ENCODE results near the gene UST. TPM values are rescaled to one million over a fixed set of nuclear protein-coding genes. Genes with fewer than 3 reads are reported as not detected.
"Not testable (repeated sequence)": the region's sequence is repeated elsewhere in the genome, so short reads cannot be mapped to it uniquely, and the experiment has no call there.

The UST gene
- total RNA-seq, 1 experiment from 2014 or later: 14.0 TPM

DNA sequence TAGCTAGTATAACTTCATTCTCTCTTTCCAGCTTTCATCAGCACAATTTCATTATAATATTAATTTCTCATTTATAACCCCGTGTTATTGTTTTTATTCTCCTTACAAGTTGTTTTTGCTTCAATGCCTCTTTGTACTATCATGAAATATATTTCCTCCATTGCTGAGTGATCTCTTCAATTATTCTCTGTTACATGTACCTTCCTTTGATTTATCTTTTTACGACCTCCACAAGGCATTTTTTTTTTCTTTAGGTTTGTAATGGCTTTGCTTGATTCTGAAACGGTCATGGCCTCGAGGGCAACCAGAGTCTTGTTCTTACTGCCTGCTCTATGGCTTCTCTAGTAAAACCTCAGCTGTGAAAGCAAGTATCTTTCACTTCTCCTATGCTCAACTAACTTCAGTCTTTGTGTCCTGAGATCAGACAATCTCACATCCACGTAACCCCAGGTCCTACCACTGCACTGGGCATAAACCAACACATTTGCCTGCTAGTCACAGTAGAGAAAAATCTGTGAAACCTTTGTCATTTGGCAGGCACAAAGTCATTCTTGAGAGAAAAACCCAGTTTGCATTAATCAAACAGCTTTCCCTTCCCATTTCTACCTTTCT, 119.9 kb downstream of the UST start:
- DNase-seq (ENCODE audit: low read depth): no peak

DNA sequence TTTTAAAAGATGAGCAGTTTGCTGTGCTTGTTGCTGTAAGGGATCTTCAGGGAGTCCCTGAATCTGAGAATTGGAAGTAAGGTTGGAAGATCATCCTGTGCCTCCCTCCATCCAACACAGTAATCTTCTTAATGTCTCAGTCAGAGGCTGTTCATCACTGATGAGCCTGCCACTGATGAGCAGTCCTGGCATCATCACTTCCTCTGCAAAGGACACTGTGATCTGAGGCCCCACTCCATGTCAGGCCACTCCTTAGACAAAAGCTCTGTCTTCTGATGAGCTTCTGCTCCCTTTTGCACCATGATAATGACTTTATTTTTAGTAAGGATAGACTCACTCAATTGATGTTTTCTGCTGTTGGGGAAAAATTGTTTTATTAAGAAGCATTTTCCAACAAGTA, 121.0 kb downstream of the UST start:
- peak; percentile 62 for DNase-seq (ENCODE audit: low read depth)

DNA sequence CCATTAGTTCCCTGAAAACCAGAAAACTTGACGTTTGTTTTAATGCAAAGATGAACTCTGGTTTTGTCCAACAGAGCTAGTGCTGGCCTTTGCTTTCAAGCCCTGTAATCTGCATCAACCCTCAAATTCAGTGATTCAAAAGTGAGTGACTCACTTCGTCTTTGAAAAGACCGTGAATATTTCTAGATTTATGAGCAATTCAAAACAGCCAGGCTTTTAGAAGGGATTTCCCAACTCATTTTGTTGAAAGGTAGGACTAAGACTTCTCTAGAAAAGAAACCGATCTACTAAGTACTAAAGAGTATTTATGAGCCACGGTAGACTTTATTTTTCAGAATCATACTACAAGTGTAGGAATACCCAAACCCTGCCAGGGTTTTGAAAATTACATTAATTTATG, 121.5 kb downstream of the UST start:
- peak; percentile 79 for DNase-seq (ENCODE audit: low read depth)

DNA sequence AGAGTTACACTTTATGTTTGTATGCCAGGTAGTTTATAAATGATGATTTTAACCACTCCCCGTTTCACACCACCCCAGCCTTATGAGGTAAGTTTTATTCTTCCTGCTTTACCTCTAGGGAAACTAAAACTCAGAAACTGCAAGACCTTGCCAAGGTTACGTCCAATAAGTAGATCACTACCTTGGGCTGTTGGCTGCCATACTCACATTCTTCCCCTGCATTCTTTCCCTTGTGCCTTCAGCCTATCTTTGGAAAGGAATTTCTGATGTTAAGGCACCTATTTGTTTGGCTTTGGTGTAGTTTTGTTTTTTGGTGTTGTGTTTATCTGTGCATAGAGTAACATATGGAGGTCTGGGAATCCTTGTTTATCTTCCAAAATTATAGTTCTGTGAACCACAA, 122.1 kb downstream of the UST start:
- no peak for DNase-seq (ENCODE audit: low read depth)

DNA sequence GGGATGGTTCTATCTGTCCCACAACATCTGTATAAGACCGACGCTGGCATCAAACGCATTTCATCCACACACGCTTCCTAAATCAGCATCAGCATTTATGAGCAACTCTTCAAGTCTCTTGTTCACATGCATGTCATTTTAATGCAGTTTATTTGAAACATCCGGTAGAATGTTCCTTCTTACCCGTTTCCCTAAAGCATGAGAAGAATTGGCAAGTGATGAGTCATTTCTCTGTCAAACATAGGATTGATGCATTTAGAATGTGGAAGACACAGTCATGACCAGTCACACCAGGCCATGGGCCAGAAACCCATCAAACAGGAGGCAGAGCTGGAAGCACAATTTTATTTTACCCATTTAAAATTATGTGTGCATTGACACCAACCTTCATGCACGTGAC, 122.8 kb downstream of the UST start:
- DNase-seq (ENCODE audit: low read depth): peak; percentile 97

DNA sequence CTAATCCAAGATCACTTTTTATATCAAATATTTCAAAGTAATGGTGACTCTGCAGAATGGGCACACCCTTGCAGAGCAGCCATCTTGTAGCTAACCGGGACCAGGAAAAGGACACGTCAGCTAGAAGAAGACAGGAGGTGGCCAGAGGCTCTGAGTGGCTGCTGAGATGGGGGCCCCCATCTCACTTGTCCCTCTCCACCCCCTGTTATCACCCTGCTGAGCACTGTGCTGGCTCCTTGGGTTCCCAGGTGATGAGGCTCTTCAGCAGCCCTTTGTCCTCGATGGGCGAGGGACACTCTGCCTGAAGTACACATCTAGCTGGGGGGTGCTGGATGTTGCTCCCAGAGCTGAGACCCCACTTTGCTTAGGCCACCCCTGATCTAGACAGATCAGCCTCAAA, 126.3 kb downstream of the UST start:
- DNase-seq (ENCODE audit: low read depth): no peak

DNA sequence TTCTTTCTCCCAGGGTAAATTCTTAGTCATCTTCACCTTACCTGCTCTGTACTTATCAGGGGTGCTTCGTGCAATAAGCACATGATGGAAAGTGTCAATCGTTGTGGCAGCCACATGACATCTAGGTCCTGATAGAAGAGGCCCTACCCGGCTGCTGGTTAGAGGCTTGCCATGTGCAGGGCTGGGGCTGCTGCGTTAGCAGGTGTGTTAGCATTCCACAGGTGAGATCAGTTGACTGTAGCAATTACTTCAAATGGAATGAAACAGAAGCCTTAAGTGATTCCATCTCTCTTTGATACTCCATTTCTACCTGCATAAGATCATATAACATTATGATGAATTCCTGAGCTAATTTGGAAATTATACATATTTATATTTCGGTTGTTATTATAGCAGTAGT, 127.0 kb downstream of the UST start:
- DNase-seq (ENCODE audit: low read depth): no peak

DNA sequence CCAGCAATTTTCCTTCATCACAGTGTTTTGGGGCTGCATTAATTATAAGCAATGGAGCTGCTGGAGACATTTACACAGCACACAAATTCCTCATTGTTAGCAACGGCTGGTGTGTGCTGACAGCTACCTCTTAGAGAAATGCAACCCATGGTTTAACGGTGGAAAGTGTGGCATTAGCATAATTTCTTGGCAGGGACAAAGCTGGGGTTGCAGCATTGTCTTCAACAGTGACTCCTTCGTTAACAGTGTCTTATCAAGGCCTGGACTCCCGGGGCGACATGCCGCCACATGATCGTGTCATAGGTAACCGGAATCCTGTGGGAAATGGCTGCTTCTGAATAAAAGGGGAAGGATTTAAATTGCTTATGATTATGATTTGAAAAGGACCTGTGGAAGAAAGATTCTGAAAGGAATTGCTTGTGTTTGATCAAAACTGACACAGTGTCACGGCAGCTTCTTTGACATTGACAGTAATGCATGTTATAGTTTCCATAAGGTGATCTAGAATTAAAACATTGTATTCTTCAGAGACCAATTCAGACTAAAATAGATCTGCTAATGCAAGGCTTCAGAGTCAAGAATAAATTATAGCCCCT, 128.0 kb downstream of the UST start:
- no peak for DNase-seq (ENCODE audit: low read depth)

DNA sequence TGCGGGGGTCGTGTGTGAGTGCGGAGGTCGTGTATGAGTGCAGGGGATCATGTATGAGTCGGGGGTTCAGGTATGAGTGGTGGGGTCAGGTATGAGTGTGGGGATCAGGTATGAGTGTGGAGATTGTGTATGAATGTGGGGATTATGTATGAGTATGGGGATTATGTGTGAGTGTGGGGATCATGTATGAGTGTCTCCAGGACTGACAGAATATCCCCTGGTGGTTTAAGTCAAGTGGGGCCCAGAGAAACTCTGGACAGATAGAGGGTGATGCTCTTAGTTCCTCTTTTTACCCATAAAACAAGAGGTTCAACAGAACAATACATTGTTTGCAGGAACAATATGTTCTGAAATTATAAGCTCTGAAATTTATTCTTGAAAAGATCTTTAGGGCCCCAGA, 131.9 kb downstream of the UST start:
- DNase-seq (ENCODE audit: low read depth): no peak

DNA sequence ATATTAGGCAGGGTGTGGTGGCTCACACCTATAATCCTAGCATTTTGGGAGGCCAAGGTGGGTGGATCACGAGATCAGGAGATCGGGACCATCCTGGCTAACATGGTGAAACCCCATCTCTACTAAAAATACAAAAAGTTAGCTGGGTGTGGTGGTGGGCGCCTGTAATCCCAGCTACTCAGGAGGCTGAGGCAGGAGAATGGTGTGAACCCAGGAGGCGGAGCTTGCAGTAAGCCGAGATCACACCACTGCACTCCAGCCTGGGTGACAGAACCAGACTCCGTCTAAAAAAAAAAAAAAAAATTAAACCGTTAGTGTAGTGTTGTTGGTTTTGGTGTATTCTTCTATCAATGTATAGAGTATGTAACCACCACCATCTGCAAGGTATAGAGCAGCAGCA, 133.9 kb downstream of the UST start:
- DNase-seq (ENCODE audit: low read depth): not testable (repeated sequence)

DNA sequence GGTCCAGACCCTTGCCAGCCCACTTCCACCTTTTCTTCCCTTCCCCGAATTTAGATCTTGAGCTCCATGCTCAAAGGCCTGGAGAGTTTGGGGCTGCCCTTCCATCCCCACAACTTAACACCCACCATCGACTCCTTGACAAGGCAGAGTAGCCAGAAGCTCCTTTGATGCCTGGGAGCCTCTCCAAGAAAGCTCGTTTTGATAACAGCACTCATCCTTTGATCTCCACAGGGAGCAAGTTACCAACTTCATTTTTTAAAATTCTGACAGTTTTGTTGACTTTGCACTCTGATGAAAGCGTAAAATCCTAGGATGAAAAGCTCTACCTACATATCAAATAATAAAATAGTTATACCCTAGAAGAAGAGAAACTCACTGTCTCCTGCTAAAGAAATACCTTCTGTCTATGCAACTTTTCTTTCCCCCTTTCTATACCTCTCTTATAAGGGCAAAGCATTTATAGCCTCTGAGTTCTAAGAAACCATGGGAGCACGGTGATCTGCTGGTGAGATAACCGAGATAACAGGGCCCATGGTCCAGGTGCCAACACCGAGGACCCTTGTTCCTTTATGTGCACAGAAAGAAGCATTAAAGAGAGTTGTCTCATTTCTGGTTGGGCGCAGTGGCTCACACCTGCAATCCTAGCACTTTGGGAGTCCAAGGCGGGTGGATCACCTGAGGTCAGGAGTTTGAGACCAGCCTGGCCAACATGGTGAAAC, 134.9 kb downstream of the UST start:
- DNase-seq (ENCODE audit: low read depth): no peak

DNA sequence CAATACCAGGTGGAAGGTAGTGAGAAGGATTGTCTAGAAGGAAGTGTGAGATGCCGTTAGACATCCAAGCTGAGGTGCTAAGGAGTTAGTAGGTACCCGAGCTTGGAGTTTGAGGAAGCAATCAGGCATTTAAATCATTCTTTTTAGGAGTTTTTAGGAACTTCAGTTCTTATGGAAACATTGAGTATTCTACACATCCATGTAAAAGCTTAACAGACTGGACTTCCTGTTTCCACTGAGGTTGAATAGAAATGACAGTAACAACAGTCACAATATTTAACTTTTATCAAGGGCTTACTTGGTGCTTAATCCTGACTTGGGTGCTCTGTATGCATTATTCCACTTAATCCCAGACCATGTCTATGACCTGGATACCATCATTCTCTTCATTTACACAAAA, 136.4 kb downstream of the UST start:
- DNase-seq (ENCODE audit: low read depth): no peak

DNA sequence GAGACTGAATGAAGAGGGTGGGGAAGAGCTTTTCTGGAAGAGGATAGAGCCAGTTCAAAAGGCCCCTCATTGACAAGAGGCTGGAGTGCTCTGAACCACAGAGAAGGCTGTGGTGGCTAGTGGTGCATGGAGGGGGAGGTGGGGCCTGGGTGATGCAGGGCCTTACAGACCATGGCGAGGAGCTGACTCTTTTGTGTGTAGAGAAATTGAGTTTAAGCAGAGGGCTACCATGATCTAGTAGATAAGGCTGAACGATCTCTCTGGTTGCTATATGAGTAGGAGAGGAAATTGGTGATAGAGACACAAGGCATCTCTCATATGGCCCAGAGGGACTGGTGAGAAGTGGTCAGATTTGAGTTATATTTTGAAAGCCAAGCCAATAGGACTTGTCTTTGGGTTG, 137.6 kb downstream of the UST start:
- DNase-seq (ENCODE audit: low read depth): no peak

DNA sequence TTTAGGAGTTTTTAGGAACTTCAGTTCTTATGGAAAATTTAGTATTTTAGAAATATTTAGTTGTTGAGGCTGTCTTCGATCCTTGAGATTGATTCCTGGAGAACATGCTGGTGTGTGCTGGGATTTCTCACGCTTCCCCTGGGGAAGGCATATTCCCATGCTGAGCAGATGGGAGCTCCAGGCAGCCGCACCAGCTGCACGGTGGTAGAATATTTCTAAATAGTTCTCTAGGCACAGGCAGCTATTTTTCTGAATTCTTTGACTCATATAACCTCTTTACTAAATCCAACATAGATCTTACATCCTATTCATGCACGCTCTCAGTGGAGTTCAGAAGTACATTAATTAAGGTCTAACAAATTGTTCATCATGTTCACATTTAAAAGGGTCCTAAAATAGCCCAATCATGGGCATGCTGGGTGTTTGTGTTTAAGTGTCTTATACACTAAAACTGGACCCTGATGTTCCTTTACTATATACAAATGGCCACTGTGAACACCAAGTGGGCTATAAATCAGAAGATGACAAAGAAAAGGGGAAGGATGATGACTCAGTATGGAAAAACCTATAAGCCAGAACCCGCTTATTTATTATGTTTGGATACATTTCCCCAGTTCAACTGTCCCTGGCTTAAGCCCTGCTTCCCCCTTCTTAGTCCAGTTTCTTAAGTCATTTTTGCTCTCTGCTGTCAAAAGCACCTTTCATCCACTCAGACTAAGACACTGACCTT, 138.5 kb downstream of the UST start:
- DNase-seq (ENCODE audit: low read depth): peak; percentile 85

DNA sequence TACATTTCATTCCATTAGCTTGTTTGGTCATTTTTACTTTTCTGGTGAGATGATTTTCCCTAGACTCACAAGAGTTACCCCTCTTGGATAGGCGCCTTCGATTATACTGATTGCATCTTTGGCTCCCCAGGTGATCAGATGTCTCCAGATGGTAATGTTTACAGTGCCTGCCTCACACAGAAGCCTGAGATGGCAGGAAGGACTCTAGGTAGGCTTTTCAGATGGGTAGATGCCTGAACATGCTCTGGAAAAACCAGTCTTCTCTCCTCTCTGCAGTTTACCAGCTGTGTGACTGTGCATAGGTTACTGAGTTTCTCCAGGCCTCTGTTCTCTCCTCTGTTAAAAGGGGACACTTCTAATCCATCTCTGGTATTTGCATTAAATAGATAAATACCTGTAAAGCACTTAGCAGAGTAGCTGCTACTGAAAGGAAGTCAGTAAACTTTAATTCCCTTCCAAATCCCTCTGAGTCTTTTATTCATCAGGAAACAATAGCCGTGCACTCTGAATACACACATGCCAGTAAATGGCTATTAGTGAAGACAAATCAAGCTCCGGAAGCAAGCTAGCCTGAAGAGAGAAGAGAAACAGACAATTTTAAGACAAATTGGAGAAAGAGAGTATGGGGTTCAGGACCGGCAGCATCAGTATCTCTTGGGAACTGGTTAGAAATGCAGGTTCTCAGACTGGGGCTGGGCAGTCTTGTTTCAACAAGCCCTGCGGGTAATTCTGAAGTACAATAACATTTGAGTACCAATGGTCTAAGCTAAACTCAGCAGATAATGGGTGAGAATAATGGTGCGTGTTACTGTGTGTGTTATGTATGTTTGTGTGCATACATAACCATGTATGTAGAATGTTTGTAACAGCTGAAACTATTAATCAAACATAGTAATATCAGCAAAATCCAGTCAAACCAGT, 139.4 kb downstream of the UST start:
- no peak for DNase-seq (ENCODE audit: low read depth)

DNA sequence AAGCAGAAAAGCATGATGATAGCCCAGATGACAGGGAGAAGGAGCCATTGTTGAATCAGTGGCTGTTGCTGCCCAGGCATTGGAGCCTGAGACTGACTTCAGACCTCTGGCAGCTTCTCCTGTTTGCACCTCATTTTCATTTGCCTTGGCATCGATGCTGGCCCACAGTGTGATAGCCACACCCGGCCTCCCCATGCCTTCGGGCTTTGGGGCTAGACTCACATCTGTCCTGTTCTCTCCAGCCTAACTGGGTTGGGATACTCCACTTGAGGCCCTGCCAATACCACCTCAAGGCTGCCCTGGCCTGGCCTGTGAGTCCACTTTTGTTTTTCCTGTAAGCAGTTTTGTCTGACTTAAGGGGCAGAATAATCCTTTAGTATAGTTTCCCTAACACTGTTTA, 140.4 kb downstream of the UST start:
- DNase-seq (ENCODE audit: low read depth): no peak

DNA sequence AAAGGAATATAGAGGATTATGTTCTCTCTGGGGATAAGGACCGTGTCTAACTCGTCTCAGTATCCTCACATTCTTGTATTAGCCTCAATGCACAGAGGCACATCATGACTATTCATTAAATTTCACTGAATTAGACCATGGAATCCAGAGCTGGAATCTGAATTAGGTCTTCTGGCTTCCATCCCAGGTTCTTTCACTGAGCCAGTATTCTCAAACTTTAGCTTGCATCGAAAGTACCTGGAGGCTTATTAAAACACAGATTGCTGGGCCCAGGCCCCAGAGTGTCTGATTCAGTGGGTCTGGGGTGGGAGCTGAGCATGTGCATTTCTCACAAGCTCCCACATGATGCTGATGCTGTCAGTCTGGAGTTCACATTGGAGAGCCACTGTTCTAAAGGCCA, 142.0 kb downstream of the UST start:
- no peak for DNase-seq (ENCODE audit: low read depth)

DNA sequence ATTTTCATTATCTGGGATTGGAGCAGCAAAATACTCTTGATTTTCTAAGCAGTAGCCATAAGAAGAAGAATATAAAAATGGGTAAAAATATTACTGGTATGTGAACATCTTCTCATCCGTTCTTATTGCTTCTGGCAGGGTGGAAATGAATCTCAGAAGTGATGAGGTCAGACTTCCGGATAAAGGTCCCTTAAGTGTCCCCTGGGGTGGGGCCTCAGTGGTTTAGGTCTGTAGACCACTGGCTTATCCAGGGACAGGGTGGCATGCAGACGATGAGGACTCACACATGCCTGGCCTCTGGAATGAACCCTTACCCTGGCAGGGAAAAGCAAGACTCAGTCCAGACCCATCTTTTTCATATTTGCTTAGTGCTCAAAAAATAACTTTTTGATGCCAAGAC, 143.3 kb downstream of the UST start:
- DNase-seq (ENCODE audit: low read depth): no peak

DNA sequence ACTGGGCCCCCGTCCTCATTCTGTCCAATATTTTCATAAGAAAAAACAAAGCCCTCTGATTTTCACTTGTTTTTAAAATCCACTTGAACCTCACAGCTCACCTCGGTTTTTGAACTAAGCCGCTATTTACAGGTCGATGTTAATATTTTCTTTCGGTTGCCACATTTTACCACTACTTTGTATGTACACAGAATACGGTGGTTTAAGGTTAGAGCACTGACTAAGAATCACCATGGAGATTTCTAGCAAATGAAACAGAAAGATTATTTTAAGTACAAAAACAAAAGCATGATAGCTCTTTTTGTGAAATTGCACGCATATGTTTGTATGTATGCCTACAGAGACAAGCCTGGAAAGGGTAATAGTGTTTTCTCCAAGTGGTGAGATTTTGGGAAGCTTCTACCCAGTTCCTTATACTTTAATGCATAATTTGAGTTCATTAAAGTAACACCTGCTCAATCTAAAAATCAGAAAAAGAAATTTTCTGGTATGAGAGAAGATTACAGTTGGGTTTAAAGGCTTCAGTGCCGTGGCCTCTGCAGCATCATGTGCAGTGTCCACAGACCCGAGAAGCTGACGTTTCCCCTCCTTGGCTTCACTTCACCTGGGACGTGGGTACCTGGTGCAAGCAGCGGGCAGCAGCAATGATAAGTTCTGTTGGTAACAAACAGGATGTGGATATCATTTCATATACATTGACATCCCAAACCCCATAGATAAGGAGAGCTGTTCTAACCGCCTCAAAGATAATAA, 144.0 kb downstream of the UST start:
- DNase-seq (ENCODE audit: low read depth): no peak

DNA sequence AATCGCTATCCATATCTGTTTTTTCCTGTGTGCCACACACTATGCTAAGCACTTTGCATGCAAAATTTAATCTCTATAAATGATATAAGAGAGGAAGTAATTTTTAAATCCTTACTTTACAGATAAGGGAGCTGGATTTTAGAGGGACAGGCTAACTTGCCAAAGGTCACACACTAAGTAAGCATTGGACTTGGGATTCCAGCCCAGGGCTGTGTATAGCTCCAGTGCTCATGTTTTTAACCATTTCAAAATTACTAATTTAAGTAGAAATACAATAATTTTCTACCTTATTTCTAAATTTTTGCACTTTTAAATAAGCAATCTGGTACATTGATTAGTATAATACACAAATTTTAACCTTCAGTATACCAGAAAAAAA, 144.6 kb downstream of the UST start:
- no peak for DNase-seq (ENCODE audit: low read depth)

DNA sequence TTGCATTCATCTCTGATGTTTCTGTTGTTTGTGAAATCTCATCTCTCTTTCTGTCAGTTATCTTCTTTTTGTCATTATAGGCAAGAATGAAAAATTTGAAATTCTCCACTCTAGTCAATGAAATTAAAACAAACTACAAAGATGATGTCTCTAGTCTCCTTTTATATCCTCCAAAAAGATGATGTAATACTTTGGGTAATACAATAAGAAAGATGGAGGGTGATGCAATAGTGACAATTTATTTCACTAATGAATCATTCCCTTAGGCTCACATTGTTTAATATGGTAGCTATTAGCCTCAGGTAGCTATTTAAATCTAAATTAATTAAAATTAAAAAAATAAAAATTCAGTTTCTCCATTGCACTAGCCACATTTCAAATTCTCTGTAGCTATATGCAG, 145.4 kb downstream of the UST start:
- DNase-seq (ENCODE audit: low read depth): no peak
